DMS53 (cell line): ENCODE measurements around the gene ALKBH3.

Source experiments
- DNase-seq: peaks from one replicate; lab custom pipeline; 2025; lab: John Stamatoyannopoulos, UW

Gene ALKBH3

GRCh38 chr11:43941257-43941994 lies 60.8 kb downstream of the ALKBH3 start:
- DNase-seq: no peak

- DNase-seq: peak; percentile 63
Observed at GRCh38 chr11:43942662-43943371, 62.2 kb downstream of the ALKBH3 start.

GRCh38 chr11:43943372-43943930 lies 62.8 kb downstream of the ALKBH3 start:
- peak; percentile 48 for DNase-seq

GRCh38 chr11:43943931-43944751 lies 63.5 kb downstream of the ALKBH3 start:
- peak; percentile 68 for DNase-seq

GRCh38 chr11:43944761-43945311 lies 64.2 kb downstream of the ALKBH3 start:
- peak; percentile 69 for DNase-seq

GRCh38 chr11:43947003-43947500 lies 66.4 kb downstream of the ALKBH3 start:
- DNase-seq: peak; percentile 21

GRCh38 chr11:43947815-43948214 lies 67.2 kb downstream of the ALKBH3 start:
- DNase-seq: no peak

- no peak for DNase-seq
Observed at GRCh38 chr11:43948341-43949225, 68.0 kb downstream of the ALKBH3 start.

- DNase-seq: no peak
Observed at GRCh38 chr11:43950311-43950855, 69.8 kb downstream of the ALKBH3 start.

- no peak for DNase-seq
Observed at GRCh38 chr11:43951231-43951630, 70.6 kb downstream of the ALKBH3 start.

- no peak for DNase-seq
Observed at GRCh38 chr11:43952020-43952400, 71.4 kb downstream of the ALKBH3 start.

- peak; percentile 55 for DNase-seq
Observed at GRCh38 chr11:43952401-43953342, 72.0 kb downstream of the ALKBH3 start.

GRCh38 chr11:43953521-43953920 lies 72.9 kb downstream of the ALKBH3 start:
- DNase-seq: no peak

GRCh38 chr11:43954241-43954640 lies 73.6 kb downstream of the ALKBH3 start:
- no peak for DNase-seq

- DNase-seq: no peak
Observed at GRCh38 chr11:43955381-43956118, 74.9 kb downstream of the ALKBH3 start.

GRCh38 chr11:43957571-43957970 lies 76.9 kb downstream of the ALKBH3 start:
- no peak for DNase-seq

- DNase-seq: no peak
Observed at GRCh38 chr11:43959321-43959995, 78.8 kb downstream of the ALKBH3 start.
